Measurements from ENCODE around the gene WSCD2. TPM values are rescaled to one million over a fixed set of nuclear protein-coding genes. Genes with fewer than 3 reads are reported as not detected.

WSCD2 gene
- total RNA-seq, 2 donors from 2014 or later: 0.31 TPM; not detected in 1

DNA sequence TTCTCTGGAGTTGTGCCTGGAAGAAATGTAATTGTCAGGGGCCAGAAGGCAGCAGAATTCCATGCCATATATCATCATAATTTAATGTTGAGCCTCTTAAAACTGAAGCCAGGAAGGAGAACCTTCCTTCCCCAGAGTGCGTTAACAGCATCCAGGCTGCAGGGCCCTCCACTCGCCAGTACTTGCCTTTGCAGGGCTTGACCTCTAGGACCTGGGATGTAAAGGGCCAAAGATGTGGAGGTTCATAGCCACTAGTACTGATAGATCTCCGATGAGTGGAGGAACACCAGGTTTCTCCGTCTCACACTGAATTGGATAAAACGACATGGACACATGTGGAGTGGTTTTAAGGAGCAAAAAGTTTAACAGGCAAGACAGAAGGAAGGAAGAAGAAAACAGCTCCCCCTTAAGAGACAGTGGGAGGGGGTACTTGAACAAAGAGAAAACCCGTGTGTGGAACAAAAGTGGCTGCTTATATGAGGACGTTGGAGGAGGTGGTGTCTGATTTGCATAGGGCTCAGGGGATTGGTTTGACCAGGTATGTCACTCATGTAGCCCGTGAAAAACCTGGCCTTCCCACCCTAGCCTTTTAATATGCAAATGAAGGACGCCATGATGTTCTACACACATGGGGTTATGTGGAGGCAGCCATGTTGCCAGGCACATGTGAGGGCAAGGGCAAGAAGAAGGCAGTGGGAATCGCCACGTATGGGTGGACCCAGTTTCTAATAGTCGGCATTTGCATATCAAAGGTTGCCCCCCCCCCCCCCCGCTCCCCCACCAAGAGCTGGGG, 38.8 kb upstream of the WSCD2 start:
- Histone ChIP-seq H3K27me3 (no peaks in the 10 kb centered on the region), H3K4me3 (no peak overlapping the region), H3K27ac (no peak overlapping the region), H3K4me1 (no peaks in the 10 kb centered on the region), H3K36me3 (no peaks in the 10 kb centered on the region), H3K9me3 (peaks cover 0 to 28% of the 10 kb centered on the region in 2 donors)
- DNase-seq (ENCODE audit: low spot score): no peak
- TF ChIP-seq, protein P1, sequence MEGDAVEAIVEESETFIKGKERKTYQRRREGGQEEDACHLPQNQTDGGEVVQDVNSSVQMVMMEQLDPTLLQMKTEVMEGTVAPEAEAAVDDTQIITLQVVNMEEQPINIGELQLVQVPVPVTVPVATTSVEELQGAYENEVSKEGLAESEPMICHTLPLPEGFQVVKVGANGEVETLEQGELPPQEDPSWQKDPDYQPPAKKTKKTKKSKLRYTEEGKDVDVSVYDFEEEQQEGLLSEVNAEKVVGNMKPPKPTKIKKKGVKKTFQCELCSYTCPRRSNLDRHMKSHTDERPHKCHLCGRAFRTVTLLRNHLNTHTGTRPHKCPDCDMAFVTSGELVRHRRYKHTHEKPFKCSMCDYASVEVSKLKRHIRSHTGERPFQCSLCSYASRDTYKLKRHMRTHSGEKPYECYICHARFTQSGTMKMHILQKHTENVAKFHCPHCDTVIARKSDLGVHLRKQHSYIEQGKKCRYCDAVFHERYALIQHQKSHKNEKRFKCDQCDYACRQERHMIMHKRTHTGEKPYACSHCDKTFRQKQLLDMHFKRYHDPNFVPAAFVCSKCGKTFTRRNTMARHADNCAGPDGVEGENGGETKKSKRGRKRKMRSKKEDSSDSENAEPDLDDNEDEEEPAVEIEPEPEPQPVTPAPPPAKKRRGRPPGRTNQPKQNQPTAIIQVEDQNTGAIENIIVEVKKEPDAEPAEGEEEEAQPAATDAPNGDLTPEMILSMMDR (IDR thresholded peaks at IDR 0.05): no peak

DNA sequence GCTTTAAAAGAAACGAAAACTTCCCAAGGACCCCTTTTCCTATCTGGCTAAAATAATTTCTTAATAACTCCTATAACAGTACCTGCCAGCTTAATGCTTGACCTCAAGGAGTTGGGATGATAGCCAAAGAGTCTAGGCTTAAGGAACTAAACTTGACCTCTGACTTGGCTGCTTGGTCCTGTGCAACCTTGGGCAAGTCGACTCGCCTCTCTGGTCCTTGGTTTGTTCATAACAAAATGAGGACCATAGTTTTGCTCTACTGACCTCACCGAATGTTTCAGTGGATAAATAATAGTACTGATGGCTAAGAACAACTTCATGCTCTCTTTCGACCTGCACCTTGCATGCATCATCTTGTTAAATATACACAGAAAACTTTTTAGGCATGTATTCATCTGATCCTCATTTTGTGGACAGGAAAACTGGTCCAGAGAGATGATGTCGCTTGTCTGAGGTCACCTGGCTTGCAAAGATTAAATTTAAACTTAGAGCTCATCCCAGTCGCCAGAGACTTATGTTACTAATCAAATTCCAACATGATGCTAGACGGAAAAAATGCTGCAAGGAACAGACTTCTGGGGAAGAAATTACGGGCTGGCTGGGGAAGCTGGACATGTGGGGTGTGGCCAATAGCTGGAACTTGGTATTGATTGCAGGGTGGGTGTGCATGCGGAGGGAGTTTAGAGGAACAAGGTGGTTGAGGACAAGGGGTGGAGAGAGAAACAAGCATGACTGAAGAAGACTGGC, 38.0 kb upstream of the WSCD2 start:
- no peaks in the 10 kb centered on the region for H3K36me3 ChIP-seq
- no peaks in the 10 kb centered on the region for H3K27me3 ChIP-seq
- DNase-seq (ENCODE audit: low spot score): no peak
- TF ChIP-seq, protein P1 (IDR thresholded peaks at IDR 0.05): no peak
- H3K4me1 ChIP-seq: no peaks in the 10 kb centered on the region
- H3K4me3 ChIP-seq: no peak overlapping the region
- H3K27ac ChIP-seq: no peak overlapping the region
- H3K9me3 ChIP-seq: peaks cover 0 to 25% of the 10 kb centered on the region in 2 donors

DNA sequence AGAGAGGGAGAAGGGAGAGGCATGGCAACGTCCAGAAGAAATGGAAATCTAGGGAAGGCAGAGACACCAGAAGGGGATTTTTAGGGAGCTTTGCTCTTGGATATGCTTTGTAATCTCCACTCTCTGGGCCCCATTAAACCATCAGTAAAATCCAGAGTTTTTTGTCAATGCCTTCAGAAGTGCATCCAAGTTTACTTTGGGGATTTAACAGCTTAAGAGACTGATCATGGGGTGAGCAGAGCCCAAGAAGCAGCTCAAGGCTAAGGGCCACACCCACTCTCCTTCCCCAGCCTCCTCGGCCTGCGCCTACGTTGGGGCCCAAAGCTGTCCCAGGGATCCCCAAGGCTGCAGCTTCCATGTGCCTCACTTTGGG, 37.4 kb upstream of the WSCD2 start:
- Histone ChIP-seq H3K27ac (no peak overlapping the region), H3K4me3 (no peak overlapping the region), H3K9me3 (peaks cover 0 to 19% of the 10 kb centered on the region in 2 donors), H3K27me3 (no peaks in the 10 kb centered on the region), H3K36me3 (no peaks in the 10 kb centered on the region), H3K4me1 (no peaks in the 10 kb centered on the region)
- DNase-seq (ENCODE audit: low spot score): no peak
- TF ChIP-seq, protein P1 (IDR thresholded peaks at IDR 0.05): no peak

DNA sequence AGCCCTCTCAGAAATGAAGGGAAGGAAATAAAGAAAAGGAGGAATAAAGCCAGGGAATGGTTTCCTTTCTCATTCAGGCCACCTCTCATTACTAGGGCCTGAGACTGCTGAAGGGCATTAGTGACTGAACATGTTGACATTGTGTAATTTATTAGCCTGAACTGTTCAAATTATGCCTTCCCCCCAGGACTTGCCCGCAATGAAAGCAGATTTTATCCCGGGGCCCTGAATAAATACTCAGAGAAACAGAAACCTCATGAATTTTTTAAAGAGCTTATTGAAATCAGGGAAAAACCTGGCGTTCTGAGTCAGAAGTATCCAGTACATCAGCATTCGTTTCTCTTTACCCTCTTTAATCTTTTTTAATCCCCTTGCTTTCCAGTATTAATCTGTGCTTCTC, 35.9 kb upstream of the WSCD2 start:
- H3K4me3 ChIP-seq: no peak overlapping the region
- H3K27ac ChIP-seq: no peak overlapping the region
- no peaks in the 10 kb centered on the region for H3K4me1 ChIP-seq
- TF ChIP-seq, protein P1 (IDR thresholded peaks at IDR 0.05): no peak
- no peaks in the 10 kb centered on the region for H3K36me3 ChIP-seq
- H3K27me3 ChIP-seq: no peaks in the 10 kb centered on the region
- peaks cover 0 to 4% of the 10 kb centered on the region in 2 donors for H3K9me3 ChIP-seq
- no peak for DNase-seq (ENCODE audit: low spot score)

DNA sequence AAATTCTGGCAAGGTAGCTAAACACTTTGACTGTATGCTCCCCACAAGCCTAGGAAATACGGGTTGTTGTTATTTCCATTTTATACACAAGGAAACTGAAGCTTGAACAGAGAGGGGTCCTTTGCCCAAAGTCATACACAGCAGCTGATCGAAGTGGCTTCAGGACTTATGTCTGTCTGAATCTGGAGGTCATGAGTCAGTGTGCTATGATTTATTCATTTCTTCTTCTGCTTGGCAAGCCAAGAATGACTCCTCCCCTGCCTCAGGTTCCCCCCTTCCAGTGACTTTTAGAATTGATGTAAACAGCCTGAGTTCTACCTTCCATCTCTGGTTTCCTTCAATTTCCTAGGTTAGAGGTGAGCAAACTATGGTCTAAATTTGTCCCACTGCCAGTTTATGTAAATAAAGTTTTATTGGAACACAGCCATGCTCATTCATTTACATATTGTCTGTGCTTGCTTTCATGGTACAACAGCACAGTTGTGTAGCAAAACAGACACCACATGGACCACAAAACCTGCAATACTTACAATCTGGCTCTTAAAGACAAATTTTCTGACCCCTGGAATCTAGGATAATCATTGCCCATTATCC, 34.9 kb upstream of the WSCD2 start:
- no peak for DNase-seq (ENCODE audit: low spot score)
- Histone ChIP-seq H3K4me3 (no peak overlapping the region), H3K27me3 (no peaks in the 10 kb centered on the region), H3K9me3 (peaks cover 0 to 3% of the 10 kb centered on the region in 2 donors), H3K36me3 (no peaks in the 10 kb centered on the region), H3K27ac (no peak overlapping the region), H3K4me1 (no peaks in the 10 kb centered on the region)
- TF ChIP-seq, protein P1 (IDR thresholded peaks at IDR 0.05): no peak

All from right atrium auricular region (tissue), 2 donors.